Measurements from ENCODE around the gene TBC1D22A. TPM values are rescaled to one million over a fixed set of nuclear protein-coding genes. Genes with fewer than 3 reads are reported as not detected.

Gene TBC1D22A
- total RNA-seq, 1 experiment from 2014 or later = 14.3 TPM

DNA sequence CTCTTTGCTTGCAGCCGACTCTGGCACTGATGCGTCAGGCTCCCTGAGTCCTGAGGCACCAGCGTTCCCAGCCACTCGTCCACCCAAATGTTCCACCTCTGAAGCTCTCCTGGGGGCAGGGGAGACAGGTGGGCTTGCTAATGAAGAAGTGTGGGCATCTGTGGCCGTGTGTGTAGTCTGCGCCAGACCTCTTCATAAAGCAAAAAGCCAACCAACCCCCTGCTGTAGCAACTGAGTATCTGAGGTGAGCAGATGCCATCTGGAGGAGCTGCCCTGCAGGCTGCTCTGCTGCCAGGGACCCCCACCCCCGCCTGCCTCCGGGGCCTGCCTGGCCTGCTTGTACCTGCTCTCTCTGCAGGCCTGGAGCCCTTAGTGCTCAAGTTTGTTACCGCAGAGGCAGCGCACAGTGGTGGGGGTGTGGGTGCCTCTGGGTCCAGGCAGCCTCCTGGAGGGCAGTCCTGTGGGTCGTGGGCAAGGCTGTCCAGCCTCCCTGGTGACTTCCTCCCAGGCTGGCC is 272.5 kb downstream of the TBC1D22A start:
- H3F3A ChIP-seq (ENCODE audit: low read length, unreplicated experiment) = no peaks in the 10 kb centered on the region
- CTCF ChIA-PET = no interaction called here
- no TSS peak for BruUV-seq (replicated peaks)
- H4K20me1 ChIP-seq (ENCODE audit: low read length) = no peaks in the 10 kb centered on the region
- H3K79me2 ChIP-seq (ENCODE audit: low read length) = no peaks in the 10 kb centered on the region
- no peak overlapping the region for H3K4me2 ChIP-seq (ENCODE audit: low read length)
- no peaks in the 10 kb centered on the region for H3K9me3 ChIP-seq (ENCODE audit: low read length)
- no peak for DNase-seq
- intact Hi-C loops (cut with micrococcal nuclease) = no loop called here
- H3K4me3 ChIP-seq (ENCODE audit: low read length) = no peak overlapping the region
- no peak for ATAC-seq
- no peak overlapping the region for H3K27ac ChIP-seq (ENCODE audit: low read length)
- no peaks in the 10 kb centered on the region for H3K36me3 ChIP-seq (ENCODE audit: low read depth, low read length)
- no peaks in the 10 kb centered on the region for H3K27me3 ChIP-seq (ENCODE audit: low read length)
- no peaks in the 10 kb centered on the region for H3K9me2 ChIP-seq (replicated peaks; ENCODE audit: low read length)
- H3K4me1 ChIP-seq (ENCODE audit: insufficient read depth, low read length) = peaks cover 6% of the 10 kb centered on the region; the same call in 1 of the 2 replicates
- TF ChIP-seq, protein P1, sequence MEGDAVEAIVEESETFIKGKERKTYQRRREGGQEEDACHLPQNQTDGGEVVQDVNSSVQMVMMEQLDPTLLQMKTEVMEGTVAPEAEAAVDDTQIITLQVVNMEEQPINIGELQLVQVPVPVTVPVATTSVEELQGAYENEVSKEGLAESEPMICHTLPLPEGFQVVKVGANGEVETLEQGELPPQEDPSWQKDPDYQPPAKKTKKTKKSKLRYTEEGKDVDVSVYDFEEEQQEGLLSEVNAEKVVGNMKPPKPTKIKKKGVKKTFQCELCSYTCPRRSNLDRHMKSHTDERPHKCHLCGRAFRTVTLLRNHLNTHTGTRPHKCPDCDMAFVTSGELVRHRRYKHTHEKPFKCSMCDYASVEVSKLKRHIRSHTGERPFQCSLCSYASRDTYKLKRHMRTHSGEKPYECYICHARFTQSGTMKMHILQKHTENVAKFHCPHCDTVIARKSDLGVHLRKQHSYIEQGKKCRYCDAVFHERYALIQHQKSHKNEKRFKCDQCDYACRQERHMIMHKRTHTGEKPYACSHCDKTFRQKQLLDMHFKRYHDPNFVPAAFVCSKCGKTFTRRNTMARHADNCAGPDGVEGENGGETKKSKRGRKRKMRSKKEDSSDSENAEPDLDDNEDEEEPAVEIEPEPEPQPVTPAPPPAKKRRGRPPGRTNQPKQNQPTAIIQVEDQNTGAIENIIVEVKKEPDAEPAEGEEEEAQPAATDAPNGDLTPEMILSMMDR (conservative IDR thresholded peaks at IDR 0.05; ENCODE audit: low read depth, low read length) = no peak
- no peak for TF ChIP-seq EZH2phosphoT487 (IDR thresholded peaks at IDR 0.05; ENCODE audit: borderline replicate concordance, low read length)
- no peak for TF ChIP-seq EZH2 (IDR thresholded peaks at IDR 0.05; ENCODE audit: low read length, unreplicated experiment)
- no peak overlapping the region for H2AFZ ChIP-seq (ENCODE audit: low read length)
- no peak overlapping the region for H3K9ac ChIP-seq (ENCODE audit: low read length)
- POLR2A ChIA-PET (ENCODE audit: unreplicated experiment) = no interaction called here

DNA sequence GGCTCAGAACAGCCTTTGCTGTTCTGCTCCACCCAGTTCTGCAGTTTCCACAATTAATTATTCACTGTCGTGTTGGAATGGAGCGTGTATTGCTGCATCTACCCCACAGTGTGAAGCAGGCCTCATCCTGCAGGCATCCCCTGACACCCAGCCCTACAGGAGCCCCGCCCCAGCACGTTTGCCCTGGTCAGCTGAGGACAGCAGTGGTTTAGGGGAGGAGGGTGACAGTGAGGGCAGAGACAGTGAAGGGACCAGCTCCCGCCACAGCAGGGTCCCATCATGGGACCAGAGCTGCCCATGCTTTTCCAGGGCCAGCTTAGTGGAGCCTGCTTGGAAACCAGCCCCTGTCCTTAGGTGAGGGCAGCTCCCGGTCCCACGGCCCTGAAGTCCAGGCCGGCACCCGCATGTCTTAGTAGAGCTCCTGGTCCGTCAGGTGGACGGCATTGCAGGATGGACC is 273.0 kb downstream of the TBC1D22A start:
- no TSS peak for BruUV-seq (replicated peaks)

DNA sequence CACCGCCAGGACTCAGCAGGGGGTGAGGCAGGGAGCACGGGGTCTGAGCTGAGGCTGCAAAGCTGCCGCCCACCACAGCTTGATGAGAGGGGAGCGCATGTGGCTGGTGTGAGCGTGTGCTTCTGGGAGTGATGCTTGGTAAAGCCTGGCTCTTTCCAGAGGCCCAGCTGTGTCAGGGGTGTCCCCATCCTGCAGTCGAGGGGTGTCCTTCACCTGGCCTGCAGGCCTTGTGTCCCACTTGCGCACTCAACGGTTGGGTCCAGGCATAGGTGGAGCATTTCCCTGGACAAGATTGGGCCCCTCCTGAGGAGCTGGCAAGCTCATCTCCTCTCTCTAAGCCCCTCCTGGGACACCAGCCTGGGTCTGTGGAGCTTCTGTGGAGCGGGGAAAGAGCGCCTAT is 273.9 kb downstream of the TBC1D22A start:
- no peaks in the 10 kb centered on the region for H3K9me3 ChIP-seq (ENCODE audit: low read length)
- H3K27ac ChIP-seq (ENCODE audit: low read length) = no peak overlapping the region
- no peaks in the 10 kb centered on the region for H3K27me3 ChIP-seq (ENCODE audit: low read length)
- intact Hi-C loops (cut with micrococcal nuclease) = no loop called here
- CTCF ChIA-PET = no interaction called here
- H3K36me3 ChIP-seq (ENCODE audit: low read depth, low read length) = no peaks in the 10 kb centered on the region
- ATAC-seq = no peak
- H3K4me3 ChIP-seq (ENCODE audit: low read length) = no peak overlapping the region
- no peak overlapping the region for H2AFZ ChIP-seq (ENCODE audit: low read length)
- POLR2A ChIA-PET (ENCODE audit: unreplicated experiment) = no interaction called here
- no peaks in the 10 kb centered on the region for H3F3A ChIP-seq (ENCODE audit: low read length, unreplicated experiment)
- H4K20me1 ChIP-seq (ENCODE audit: low read length) = no peaks in the 10 kb centered on the region
- no peaks in the 10 kb centered on the region for H3K9me2 ChIP-seq (replicated peaks; ENCODE audit: low read length)
- no TSS peak for BruUV-seq (replicated peaks)
- no peak for TF ChIP-seq EZH2phosphoT487 (IDR thresholded peaks at IDR 0.05; ENCODE audit: borderline replicate concordance, low read length)
- no peak for TF ChIP-seq EZH2 (IDR thresholded peaks at IDR 0.05; ENCODE audit: low read length, unreplicated experiment)
- TF ChIP-seq, protein P1 (conservative IDR thresholded peaks at IDR 0.05; ENCODE audit: low read depth, low read length) = no peak
- no peaks in the 10 kb centered on the region for H3K4me1 ChIP-seq (ENCODE audit: insufficient read depth, low read length)
- no peak overlapping the region for H3K9ac ChIP-seq (ENCODE audit: low read length)
- H3K4me2 ChIP-seq (ENCODE audit: low read length) = no peak overlapping the region
- no peaks in the 10 kb centered on the region for H3K79me2 ChIP-seq (ENCODE audit: low read length)
- DNase-seq = no peak

More for the DNA sequence above, 273.0 kb downstream of the TBC1D22A start:
- POLR2A ChIA-PET (ENCODE audit: unreplicated experiment) = no interaction called here
- CTCF ChIA-PET = no interaction called here
- intact Hi-C loops (cut with micrococcal nuclease) = no loop called here
- Histone ChIP-seq H3K36me3 (ENCODE audit: low read depth, low read length) (no peaks in the 10 kb centered on the region), H3F3A (ENCODE audit: low read length, unreplicated experiment) (no peaks in the 10 kb centered on the region), H3K9me3 (ENCODE audit: low read length) (no peaks in the 10 kb centered on the region), H3K9ac (ENCODE audit: low read length) (no peak overlapping the region), H4K20me1 (ENCODE audit: low read length) (no peaks in the 10 kb centered on the region), H3K4me1 (ENCODE audit: insufficient read depth, low read length) (peaks cover 5% of the 10 kb centered on the region; the same call in 1 of the 2 replicates), H3K9me2 (replicated peaks; ENCODE audit: low read length) (no peaks in the 10 kb centered on the region), H3K27me3 (ENCODE audit: low read length) (no peaks in the 10 kb centered on the region), H2AFZ (ENCODE audit: low read length) (no peak overlapping the region), H3K27ac (ENCODE audit: low read length) (no peak overlapping the region), H3K4me3 (ENCODE audit: low read length) (no peak overlapping the region), H3K4me2 (ENCODE audit: low read length) (no peak overlapping the region), H3K79me2 (ENCODE audit: low read length) (no peaks in the 10 kb centered on the region)
- no peak for DNase-seq
- ATAC-seq = no peak
- TF ChIP-seq, protein P1 (conservative IDR thresholded peaks at IDR 0.05; ENCODE audit: low read depth, low read length) = no peak
- TF ChIP-seq EZH2 (IDR thresholded peaks at IDR 0.05; ENCODE audit: low read length, unreplicated experiment) = no peak
- no peak for TF ChIP-seq EZH2phosphoT487 (IDR thresholded peaks at IDR 0.05; ENCODE audit: borderline replicate concordance, low read length)

Data from PC-3 (cell line).